ENCODE measurements around the gene TAB2.

Gene TAB2

GRCh38 chr6:149380523-149380922 lies 63.0 kb downstream of the TAB2 start:
- DNase-seq: no peak

GRCh38 chr6:149383371-149383770 lies 65.9 kb downstream of the TAB2 start:
- DNase-seq: no peak

DNA sequence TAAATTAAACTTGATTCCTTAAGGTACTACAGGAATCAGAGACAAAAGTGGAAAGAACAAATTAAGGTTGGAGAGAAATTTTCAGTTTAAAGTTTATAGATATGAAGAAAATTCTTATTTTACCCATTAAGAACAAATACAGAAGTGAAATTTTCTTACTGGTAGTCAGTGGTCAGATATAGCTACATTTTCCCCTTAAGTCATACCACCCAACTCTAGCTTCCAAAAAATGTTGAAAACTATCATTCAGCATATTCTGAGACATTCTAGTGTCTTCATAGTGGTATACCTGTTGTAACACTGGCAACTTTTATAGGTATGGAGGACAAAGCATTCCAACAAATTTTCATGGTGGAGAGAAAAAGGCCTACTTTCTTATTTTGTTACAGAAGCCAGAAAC lies 67.0 kb downstream of the TAB2 start:
- DNase-seq: no peak

DNA sequence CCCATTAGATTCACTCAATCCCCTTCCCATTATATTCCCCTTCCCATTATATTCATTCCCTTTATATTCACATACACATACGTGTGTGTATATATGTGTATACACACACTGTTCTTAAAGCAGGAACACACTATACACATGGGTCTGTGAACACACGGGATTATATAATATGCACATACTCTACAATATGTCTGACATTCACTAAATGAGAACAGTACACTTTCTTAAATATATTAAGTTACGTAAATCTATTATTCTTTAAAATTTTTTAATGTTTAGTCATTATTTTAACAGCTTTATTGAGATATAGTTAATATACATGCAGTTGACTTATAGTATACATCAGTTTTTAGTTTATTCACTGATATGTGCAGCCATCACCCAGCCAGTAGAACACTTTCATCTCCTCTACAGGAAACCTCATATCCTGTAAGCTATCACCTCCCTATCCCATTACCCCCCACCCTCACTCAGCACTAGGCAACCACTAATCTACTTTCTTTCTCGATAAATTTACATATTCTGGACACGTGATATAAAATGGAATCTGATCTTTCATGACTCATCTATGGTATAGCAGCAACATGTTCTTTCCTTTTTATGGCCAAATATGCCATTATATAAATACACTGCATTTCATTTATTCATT lies 68.6 kb downstream of the TAB2 start:
- DNase-seq: no peak

GRCh38 chr6:149387779-149388512 lies 70.4 kb downstream of the TAB2 start:
- DNase-seq: no peak

- no peak for DNase-seq
Measured at GRCh38 chr6:149389509-149390297, 72.2 kb downstream of the TAB2 start.

GRCh38 chr6:149392093-149392492 lies 74.6 kb downstream of the TAB2 start:
- DNase-seq: no peak

DNA sequence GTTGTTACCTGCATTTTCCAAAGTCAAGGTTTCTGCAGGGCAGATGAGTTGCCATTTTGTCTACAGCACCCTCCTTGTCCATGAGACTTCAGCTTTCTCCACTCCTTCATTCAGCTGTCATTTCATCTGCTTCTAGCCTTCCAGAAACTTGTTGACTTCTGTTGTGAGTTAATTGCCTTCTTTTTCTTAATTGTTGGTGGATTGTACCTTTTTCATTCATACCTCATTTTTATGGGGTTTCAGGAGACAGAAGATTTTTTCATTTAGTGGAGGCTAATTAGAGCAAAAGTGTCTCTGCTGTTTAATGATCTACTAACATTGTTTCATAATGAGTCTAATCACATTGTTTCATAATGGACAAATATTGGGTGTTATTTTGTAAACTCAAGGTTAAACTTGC lies 75.0 kb downstream of the TAB2 start:
- DNase-seq: no peak

DNA sequence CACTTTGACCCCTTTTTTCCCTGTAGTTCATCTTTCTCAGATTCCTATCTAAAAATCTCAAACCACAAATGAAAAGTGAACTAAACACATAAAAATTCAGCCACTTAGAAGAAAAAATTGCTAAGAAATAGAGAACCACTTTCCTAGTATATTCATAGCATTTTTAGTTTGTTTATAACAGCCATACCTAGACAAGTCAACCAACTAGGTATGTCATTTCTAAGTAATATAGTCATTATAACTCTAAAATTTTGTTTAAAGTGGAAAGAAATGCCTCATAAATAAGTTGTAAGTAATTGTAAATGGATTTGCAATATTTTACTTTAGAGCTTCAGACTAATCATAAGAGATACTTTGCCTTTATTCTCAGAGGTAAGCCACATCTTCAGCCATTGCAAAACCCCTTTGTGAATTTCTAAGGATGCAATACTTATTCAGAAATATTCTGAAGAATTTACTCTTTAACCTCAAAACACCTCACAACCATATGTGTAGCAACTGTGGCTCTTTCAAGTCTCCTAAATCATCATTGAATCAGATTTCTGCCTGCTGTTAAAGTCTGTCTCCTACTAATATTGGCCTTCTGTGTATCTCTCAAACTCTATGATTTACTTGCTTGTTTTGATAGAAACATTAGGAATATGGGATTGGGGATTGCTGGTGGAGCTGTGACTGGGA lies 75.6 kb downstream of the TAB2 start:
- no peak for DNase-seq

DNA sequence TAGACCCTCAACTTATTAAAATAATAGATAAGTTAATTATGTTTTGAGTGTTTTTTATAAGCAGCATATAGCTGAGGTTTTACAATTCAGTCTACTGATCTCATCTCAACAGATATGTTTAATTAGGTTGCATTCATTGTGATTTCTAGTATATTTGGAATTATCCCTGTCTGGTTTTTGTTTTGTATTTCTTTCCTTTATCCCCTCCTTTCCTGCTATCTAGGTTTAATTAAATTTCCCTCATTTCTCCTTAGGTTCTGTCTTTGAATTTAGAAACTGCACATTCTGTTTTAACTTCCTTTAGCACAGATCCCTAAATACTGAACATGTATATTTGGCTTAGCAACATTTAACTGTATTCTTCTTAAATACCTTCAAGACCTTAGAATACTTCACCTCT lies 77.7 kb downstream of the TAB2 start:
- DNase-seq: no peak

DNA sequence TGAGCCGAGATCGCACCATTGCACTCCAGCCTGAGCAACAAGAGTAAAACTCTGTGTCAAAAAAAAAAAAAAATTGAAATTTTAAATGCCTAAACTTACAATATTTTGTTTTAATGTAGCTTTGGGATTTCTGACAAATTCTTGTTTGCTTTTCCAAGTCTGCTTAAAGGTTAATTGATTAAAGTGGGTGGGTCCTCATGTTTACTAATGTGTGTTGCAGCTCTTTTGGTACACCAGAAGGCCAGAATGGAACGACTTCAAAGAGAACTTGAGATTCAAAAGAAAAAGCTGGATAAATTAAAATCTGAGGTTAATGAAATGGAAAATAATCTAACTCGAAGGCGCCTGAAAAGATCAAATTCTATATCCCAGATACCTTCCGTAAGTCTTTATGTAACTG lies 79.9 kb downstream of the TAB2 start:
- no peak for DNase-seq

DNA sequence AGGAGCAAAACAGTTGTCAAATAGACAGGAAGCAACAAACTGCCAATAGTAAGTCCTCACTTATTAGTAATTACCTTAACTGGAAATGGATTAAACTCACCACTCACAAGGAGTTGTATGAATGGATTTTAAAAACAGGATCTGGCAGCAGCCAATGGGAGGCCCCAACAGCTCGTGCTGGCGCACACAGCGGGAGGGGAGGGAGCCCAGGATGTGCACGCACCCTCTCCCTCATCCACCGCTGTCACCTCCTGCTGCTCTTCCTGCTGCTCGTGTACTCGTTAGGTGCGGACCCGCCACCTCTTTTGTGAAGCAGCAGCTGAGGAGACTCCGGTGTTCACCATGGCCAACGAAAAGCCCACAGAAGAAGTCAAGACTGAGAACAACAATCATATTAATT lies 82.5 kb downstream of the TAB2 start, which contains the start of gene SUMO4:
Gene SUMO4 (plus strand): TSS at position 213 of the 400 bp plus-strand sequence. CDS start 130 bp downstream, at position 343.
- no peak for DNase-seq

DNA sequence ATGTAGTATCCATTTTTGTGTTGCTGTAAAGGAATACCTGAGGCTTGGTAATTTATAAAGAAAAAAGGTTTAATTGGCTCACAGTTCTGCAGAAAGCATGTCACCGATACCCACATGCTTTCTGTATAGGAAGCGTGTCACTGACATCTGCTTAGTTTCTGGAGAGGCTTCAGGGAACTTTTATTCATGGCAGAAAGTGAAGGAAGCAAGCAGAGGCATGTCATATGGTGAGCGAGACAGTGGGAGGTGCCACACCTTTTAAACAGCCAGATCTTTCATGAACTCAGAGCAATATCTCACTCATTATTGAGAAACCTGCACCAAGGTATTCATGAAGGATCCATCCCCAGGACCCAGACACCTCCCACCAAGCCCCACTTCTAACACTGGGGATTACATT lies 86.0 kb downstream of the TAB2 start:
- DNase-seq: no peak

GRCh38 chr6:149405823-149406765 lies 88.6 kb downstream of the TAB2 start:
- DNase-seq: no peak

- no peak for DNase-seq
Measured at GRCh38 chr6:149409617-149410016, 92.1 kb downstream of the TAB2 start.

- DNase-seq: no peak
Measured at GRCh38 chr6:149410557-149410956, 93.0 kb downstream of the TAB2 start.

- no peak for DNase-seq
Measured at GRCh38 chr6:149414009-149414408, 96.5 kb downstream of the TAB2 start.

- no peak for DNase-seq
Measured at GRCh38 chr6:149414821-149415220, 97.3 kb downstream of the TAB2 start.

- DNase-seq: no peak
Measured at GRCh38 chr6:149419696-149420404, 102.3 kb downstream of the TAB2 start.

GRCh38 chr6:149421132-149421531 lies 103.6 kb downstream of the TAB2 start:
- no peak for DNase-seq

- no peak for DNase-seq
Measured at GRCh38 chr6:149422581-149422980, 105.1 kb downstream of the TAB2 start.

Data from NCI-H2171 (cell line).